ENCODE measurements around the gene HYKK.

GRCh38 chr15:78469031-78469430, 38.3 kb upstream of the HYKK start:
- no peak for TF ChIP-seq FOXP1 (CRISPR knock-in tag; IDR thresholded peaks at IDR 0.05)
- TF ChIP-seq THAP7 (CRISPR knock-in tag; IDR thresholded peaks at IDR 0.05), result no peak
- TF ChIP-seq ZNF134 (CRISPR knock-in tag; conservative IDR thresholded peaks at IDR 0.05), result no peak
- TF ChIP-seq HEY1 (CRISPR knock-in tag; IDR thresholded peaks at IDR 0.05; ENCODE audit: borderline replicate concordance), result no peak
- no peak for TF ChIP-seq MAFK (IDR thresholded peaks at IDR 0.05; ENCODE audit: low read length)
